Measurements from ENCODE around the gene DSN1.

DNA sequence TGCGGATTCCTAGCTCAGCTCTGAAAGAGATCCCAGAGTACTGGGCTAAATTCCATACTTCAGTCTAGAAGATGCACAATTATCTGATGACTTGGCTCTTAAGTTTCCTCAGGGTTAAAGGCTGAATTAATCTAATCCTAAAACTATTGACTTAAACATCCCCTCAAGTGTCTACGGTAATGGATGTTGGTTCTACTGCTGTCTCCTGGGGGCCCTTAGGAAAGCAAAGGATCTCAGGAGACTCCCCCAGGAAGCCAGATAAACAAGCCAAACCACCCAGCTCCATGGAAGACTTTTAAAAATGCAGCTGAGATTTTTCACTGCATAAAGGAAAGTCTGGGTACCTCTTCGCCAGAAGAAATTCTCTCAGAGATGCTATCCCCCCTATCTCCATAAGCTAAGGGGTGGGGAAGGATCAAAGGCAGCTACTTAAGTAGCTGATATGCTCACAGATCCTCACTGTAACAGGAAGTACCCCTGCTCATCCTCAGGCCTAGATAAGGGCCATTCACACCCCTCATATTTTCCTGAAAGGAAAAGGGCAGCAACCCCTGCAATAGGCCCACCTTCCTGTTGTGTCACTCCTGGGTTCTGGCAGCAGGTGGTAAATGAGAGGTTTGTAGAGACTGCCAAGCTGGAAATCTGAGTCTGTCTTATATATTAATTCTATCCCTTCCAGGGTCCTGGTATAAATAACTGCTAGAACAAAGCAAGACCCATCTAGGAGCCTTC lies 36.9 kb downstream of the DSN1 start:
- TF ChIP-seq, protein P1, sequence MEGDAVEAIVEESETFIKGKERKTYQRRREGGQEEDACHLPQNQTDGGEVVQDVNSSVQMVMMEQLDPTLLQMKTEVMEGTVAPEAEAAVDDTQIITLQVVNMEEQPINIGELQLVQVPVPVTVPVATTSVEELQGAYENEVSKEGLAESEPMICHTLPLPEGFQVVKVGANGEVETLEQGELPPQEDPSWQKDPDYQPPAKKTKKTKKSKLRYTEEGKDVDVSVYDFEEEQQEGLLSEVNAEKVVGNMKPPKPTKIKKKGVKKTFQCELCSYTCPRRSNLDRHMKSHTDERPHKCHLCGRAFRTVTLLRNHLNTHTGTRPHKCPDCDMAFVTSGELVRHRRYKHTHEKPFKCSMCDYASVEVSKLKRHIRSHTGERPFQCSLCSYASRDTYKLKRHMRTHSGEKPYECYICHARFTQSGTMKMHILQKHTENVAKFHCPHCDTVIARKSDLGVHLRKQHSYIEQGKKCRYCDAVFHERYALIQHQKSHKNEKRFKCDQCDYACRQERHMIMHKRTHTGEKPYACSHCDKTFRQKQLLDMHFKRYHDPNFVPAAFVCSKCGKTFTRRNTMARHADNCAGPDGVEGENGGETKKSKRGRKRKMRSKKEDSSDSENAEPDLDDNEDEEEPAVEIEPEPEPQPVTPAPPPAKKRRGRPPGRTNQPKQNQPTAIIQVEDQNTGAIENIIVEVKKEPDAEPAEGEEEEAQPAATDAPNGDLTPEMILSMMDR (IDR thresholded peaks at IDR 0.05) = no peak
- no peak for TF ChIP-seq POLR2A (IDR thresholded peaks at IDR 0.05)
